Epithelial cell of esophagus (primary cell): ENCODE data around the gene ANKS1B.
"Not testable (repeated sequence)": the region's sequence is repeated elsewhere in the genome, so short reads cannot be mapped to it uniquely, and the experiment has no call there.

Experiments
- DNase-seq: peaks from one replicate; pipeline ENCODE4 v3.0.0; 2010; ENCODE audit warnings: low read depth
- H3K4me3 ChIP-seq: 2 replicates; pipeline ENCODE4 v1.5.1; 2011; ENCODE audit warnings: mild to moderate bottlenecking, low read length, control low read depth
- CTCF ChIP-seq: IDR thresholded peaks from 2 replicates; pipeline ENCODE4 v1.5.1; 2011; ENCODE audit warnings: low read depth, mild to moderate bottlenecking, low read length, control low read depth, inconsistent platforms; ENCODE audit not compliant: insufficient read depth; ENCODE audit errors: missing control alignments

Gene ANKS1B

GRCh38 chr12:99339663-99340062, 645.1 kb downstream of the ANKS1B start:
- H3K4me3 ChIP-seq = no peak overlapping the region
- DNase-seq = no peak
- TF ChIP-seq CTCF = no peak

GRCh38 chr12:99334285-99335056, 650.3 kb downstream of the ANKS1B start:
- no peak for TF ChIP-seq CTCF
- DNase-seq = no peak
- H3K4me3 ChIP-seq = no peak overlapping the region

GRCh38 chr12:99332936-99333591, 651.7 kb downstream of the ANKS1B start:
- TF ChIP-seq CTCF = no peak
- no peak for DNase-seq
- no peak overlapping the region for H3K4me3 ChIP-seq

GRCh38 chr12:99330216-99330615, 654.5 kb downstream of the ANKS1B start:
- DNase-seq = no peak
- H3K4me3 ChIP-seq = no peak overlapping the region
- TF ChIP-seq CTCF = no peak

- not testable (repeated sequence) for DNase-seq, H3K4me3 ChIP-seq
Measured at GRCh38 chr12:99321210-99321609, 663.5 kb downstream of the ANKS1B start.

- DNase-seq = no peak
- TF ChIP-seq CTCF = no peak
- no peak overlapping the region for H3K4me3 ChIP-seq
Measured at GRCh38 chr12:99311373-99311772, 673.4 kb downstream of the ANKS1B start.

- no peak overlapping the region for H3K4me3 ChIP-seq
- no peak for DNase-seq
- no peak for TF ChIP-seq CTCF
Measured at GRCh38 chr12:99309812-99310211, 674.9 kb downstream of the ANKS1B start.
